ENCODE data around the gene GGTA1.
"Not testable (repeated sequence)": the region's sequence is repeated elsewhere in the genome, so short reads cannot be mapped to it uniquely, and the experiment has no call there.

The GGTA1 gene

DNA sequence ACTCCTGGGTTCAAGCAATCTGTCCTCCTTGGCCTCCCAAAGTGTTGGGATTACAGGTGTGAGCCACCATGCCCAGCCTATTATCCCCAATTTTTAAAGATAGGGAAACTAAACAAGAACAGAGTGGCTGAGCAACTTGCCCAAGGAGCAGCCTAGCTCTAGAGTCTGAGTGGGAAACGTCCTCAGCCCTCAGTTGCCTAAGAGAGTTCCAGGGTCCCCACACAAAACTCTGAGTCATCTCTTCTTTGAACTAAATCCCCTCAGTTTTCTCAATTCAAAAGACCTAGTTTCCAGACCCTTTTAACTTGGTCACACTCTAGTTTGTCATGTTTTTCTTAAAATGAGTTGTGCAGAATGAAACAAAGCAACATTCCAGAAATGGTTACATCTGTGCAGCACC, 33.5 kb downstream of the GGTA1 start:
- Histone ChIP-seq H3K9ac (ENCODE audit: low read depth in 1 of 2, low read length in 2 of 2) (no peak overlapping the region), H3K4me3 (ENCODE audit: low read depth in 1 of 2, low read length in 2 of 2) (no peak overlapping the region), H3K27me3 (ENCODE audit: control insufficient read depth in 1 of 2, insufficient read depth in 2 of 2, low read length in 2 of 2) (peaks cover 0 to 5% of the 10 kb centered on the region in 2 donors), H3K36me3 (ENCODE audit: control insufficient read depth in 1 of 2, insufficient read depth in 2 of 2, low read length in 2 of 2) (no peaks in the 10 kb centered on the region), H3K4me1 (ENCODE audit: control insufficient read depth in 1 of 2, insufficient read depth in 2 of 2, low read length in 2 of 2) (no peaks in the 10 kb centered on the region), H3K9me3 (ENCODE audit: control insufficient read depth in 1 of 2, low read length in 2 of 2) (no peaks in the 10 kb centered on the region), H3K27ac (ENCODE audit: low read depth, low read length) (no peak overlapping the region)

DNA sequence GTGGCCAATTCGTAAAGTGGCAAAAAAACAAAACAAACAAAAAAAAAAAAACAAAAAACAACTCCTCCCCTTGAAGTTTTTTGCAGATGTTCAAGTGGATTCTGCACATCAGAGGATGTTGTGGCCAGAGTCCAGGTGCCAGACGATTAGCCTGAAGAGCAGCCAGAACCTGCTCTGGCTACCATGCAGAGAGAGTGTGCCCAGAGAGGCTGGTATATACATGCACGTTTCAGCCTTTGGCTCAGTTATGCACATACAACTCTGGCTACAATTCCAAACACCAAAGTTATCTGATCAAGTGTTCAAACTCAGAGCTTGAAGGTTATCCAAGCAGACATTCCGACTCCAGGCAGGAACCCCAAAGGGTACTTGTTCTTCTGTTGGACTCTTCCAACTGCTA, 34.7 kb downstream of the GGTA1 start:
- no peak overlapping the region for H3K9ac ChIP-seq (ENCODE audit: low read depth in 1 of 2, low read length in 2 of 2)
- peaks cover 3 to 5% of the 10 kb centered on the region in 2 donors for H3K27me3 ChIP-seq (ENCODE audit: control insufficient read depth in 1 of 2, insufficient read depth in 2 of 2, low read length in 2 of 2)
- no peaks in the 10 kb centered on the region for H3K9me3 ChIP-seq (ENCODE audit: control insufficient read depth in 1 of 2, low read length in 2 of 2)
- H3K27ac ChIP-seq (ENCODE audit: low read depth, low read length) = no peak overlapping the region
- no peak overlapping the region for H3K4me3 ChIP-seq (ENCODE audit: low read depth in 1 of 2, low read length in 2 of 2)
- H3K4me1 ChIP-seq (ENCODE audit: control insufficient read depth in 1 of 2, insufficient read depth in 2 of 2, low read length in 2 of 2) = no peaks in the 10 kb centered on the region
- H3K36me3 ChIP-seq (ENCODE audit: control insufficient read depth in 1 of 2, insufficient read depth in 2 of 2, low read length in 2 of 2) = no peaks in the 10 kb centered on the region

DNA sequence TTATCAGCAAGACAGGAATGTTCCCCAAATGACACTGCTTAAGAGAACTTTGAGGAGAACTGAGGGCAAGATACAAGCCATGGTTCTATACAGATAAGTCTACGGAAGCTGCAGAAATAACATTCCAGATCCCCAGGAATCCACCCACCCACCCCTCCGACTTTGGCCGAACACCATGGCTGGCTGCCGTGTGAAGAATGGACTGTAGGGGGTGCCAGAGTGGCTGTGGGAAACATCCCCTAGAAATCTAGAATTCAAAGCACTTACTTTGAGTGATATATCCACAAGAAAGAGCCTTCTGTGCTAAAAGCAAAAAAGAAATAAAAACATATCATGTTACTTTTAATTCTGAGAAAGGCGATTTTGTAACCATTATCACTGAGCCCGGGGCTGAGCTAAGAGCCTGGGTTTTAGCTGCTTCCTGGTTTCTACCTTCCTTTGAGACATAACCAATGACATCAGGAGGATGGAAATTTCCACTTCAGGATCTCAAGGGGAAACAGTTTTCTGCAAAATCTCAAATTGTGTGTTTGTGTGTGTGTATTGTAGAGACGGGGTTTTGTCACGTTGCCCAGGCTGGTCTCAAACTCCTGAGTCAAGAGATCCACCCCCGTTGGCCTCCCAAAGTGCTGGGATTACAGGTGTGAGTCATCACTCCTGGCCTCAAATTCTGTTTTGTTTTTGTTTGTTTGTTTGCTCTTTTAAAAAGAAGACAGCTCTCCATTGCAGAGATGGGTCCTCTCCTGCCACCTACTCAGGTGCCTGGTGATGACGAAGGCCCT, 36.4 kb downstream of the GGTA1 start:
- Histone ChIP-seq H3K4me1 (ENCODE audit: control insufficient read depth in 1 of 2, insufficient read depth in 2 of 2, low read length in 2 of 2) (no peaks in the 10 kb centered on the region), H3K9ac (ENCODE audit: low read depth in 1 of 2, low read length in 2 of 2) (no peak overlapping the region), H3K27ac (ENCODE audit: low read depth, low read length) (no peak overlapping the region), H3K36me3 (ENCODE audit: control insufficient read depth in 1 of 2, insufficient read depth in 2 of 2, low read length in 2 of 2) (no peaks in the 10 kb centered on the region), H3K27me3 (ENCODE audit: control insufficient read depth in 1 of 2, insufficient read depth in 2 of 2, low read length in 2 of 2) (peaks cover 0 to 5% of the 10 kb centered on the region in 2 donors), H3K4me3 (ENCODE audit: low read depth in 1 of 2, low read length in 2 of 2) (no peak overlapping the region), H3K9me3 (ENCODE audit: control insufficient read depth in 1 of 2, low read length in 2 of 2) (no peaks in the 10 kb centered on the region)

DNA sequence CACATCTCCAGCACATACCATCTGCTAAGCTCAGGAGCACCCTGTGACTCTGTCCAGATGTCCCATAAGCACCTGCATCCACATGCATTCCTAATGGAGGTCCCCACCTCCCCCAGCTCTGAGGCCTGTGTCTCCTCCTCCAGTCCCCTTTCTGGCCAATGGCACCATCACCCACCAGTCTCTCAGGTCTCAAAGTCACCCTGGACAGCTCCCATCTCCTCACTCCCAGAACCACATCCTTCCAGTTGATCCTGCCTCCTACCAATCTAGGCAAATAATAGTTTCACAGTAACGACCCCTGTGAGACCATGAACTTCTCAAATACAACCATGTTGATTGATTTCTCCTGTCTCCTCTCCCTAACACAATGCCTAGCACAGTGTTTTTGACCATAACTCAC, 40.1 kb downstream of the GGTA1 start:
- Histone ChIP-seq H3K4me3 (ENCODE audit: low read depth in 1 of 2, low read length in 2 of 2) (no peak overlapping the region), H3K9ac (ENCODE audit: low read depth in 1 of 2, low read length in 2 of 2) (no peak overlapping the region), H3K36me3 (ENCODE audit: control insufficient read depth in 1 of 2, insufficient read depth in 2 of 2, low read length in 2 of 2) (no peaks in the 10 kb centered on the region), H3K27me3 (ENCODE audit: control insufficient read depth in 1 of 2, insufficient read depth in 2 of 2, low read length in 2 of 2) (peaks cover 0 to 8% of the 10 kb centered on the region in 2 donors), H3K9me3 (ENCODE audit: control insufficient read depth in 1 of 2, low read length in 2 of 2) (no peaks in the 10 kb centered on the region), H3K4me1 (ENCODE audit: control insufficient read depth in 1 of 2, insufficient read depth in 2 of 2, low read length in 2 of 2) (no peaks in the 10 kb centered on the region), H3K27ac (ENCODE audit: low read depth, low read length) (no peak overlapping the region)

DNA sequence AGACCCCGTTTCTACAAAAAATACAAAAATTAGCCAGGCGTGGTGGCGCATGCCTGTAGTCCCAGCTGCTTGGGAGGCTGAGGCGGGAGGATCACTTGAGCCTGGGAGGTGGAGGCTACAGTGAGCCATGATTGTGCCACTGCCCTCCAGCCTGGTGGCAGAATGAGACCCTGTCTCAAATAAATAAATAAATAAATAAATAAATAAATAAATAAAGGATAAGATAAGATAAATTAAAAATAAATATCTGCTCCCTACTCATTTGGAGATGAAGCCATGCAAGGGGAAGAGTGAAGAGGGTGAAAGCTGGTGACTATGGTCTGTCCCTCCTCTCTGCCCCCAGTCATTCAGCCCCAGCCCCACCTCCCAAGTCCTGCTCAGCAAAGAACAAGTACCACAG, 41.2 kb downstream of the GGTA1 start:
- not testable (repeated sequence) for H3K9ac ChIP-seq (ENCODE audit: low read depth in 1 of 2, low read length in 2 of 2); H3K27me3 ChIP-seq (ENCODE audit: control insufficient read depth in 1 of 2, insufficient read depth in 2 of 2, low read length in 2 of 2); H3K4me3 ChIP-seq (ENCODE audit: low read depth in 1 of 2, low read length in 2 of 2); H3K27ac ChIP-seq (ENCODE audit: low read depth, low read length); H3K4me1 ChIP-seq (ENCODE audit: control insufficient read depth in 1 of 2, insufficient read depth in 2 of 2, low read length in 2 of 2); H3K9me3 ChIP-seq (ENCODE audit: control insufficient read depth in 1 of 2, low read length in 2 of 2); H3K36me3 ChIP-seq (ENCODE audit: control insufficient read depth in 1 of 2, insufficient read depth in 2 of 2, low read length in 2 of 2)

DNA sequence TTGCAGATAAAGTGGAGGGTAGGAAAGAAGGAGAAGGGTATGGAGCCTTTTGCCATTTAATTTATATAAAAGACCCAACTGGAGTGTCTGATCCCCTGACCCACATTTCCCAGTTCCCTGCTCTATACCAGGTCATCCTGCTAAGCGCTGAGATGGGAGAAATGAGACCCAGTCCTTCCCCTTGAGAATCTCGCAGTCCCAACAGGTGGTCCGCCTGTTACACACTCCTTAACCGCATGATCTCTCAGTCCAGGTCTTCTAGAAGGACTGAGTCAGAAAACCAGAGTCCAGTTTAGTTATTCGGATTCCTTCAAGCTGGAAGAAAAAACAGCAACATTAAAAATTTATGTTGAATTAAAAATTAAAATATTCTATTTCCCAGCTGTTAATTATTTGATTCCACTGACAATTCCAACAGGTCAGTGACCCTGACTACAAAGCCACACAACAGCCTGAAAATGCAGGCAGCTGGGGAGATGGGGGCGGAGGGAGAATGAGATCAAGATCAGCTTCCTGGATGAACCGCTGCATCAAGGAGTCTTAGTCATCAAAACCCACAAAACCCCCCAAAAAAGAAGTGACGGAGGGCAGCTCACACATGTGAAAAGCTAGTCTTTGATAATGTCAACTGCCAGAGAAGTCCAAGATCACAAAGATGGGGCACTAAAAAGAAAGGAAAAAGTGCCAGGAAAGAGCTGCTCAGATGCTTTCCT, 44.0 kb downstream of the GGTA1 start:
- Histone ChIP-seq H3K4me1 (ENCODE audit: control insufficient read depth in 1 of 2, insufficient read depth in 2 of 2, low read length in 2 of 2) (no peaks in the 10 kb centered on the region), H3K4me3 (ENCODE audit: low read depth in 1 of 2, low read length in 2 of 2) (no peak overlapping the region), H3K27ac (ENCODE audit: low read depth, low read length) (no peak overlapping the region), H3K9ac (ENCODE audit: low read depth in 1 of 2, low read length in 2 of 2) (no peak overlapping the region), H3K27me3 (ENCODE audit: control insufficient read depth in 1 of 2, insufficient read depth in 2 of 2, low read length in 2 of 2) (peaks cover 0 to 8% of the 10 kb centered on the region in 2 donors), H3K9me3 (ENCODE audit: control insufficient read depth in 1 of 2, low read length in 2 of 2) (no peaks in the 10 kb centered on the region), H3K36me3 (ENCODE audit: control insufficient read depth in 1 of 2, insufficient read depth in 2 of 2, low read length in 2 of 2) (no peaks in the 10 kb centered on the region)

DNA sequence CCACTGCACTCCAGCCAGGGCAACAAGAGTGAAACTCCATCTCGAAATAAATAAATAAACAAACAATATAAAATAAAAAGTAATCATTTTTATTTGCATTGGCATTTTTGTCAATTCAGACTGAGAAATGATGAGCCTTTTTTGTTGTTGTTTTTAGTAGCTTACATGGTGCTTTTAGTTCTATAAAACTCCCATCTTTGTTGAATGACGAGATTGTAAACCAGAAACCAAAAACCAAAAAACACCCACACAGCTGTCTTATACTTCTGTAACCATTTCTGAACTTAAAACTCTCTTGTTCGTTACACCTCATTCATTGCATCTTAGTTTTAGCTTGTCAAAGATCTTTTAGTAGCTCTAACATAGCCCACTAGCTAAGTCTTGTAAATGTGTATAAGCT, 44.7 kb downstream of the GGTA1 start:
- Histone ChIP-seq H3K4me3 (ENCODE audit: low read depth in 1 of 2, low read length in 2 of 2) (no peak overlapping the region), H3K27me3 (ENCODE audit: control insufficient read depth in 1 of 2, insufficient read depth in 2 of 2, low read length in 2 of 2) (peaks cover 0 to 5% of the 10 kb centered on the region in 2 donors), H3K27ac (ENCODE audit: low read depth, low read length) (no peak overlapping the region), H3K9me3 (ENCODE audit: control insufficient read depth in 1 of 2, low read length in 2 of 2) (no peaks in the 10 kb centered on the region), H3K36me3 (ENCODE audit: control insufficient read depth in 1 of 2, insufficient read depth in 2 of 2, low read length in 2 of 2) (no peaks in the 10 kb centered on the region), H3K4me1 (ENCODE audit: control insufficient read depth in 1 of 2, insufficient read depth in 2 of 2, low read length in 2 of 2) (no peaks in the 10 kb centered on the region), H3K9ac (ENCODE audit: low read depth in 1 of 2, low read length in 2 of 2) (no peak overlapping the region)

DNA sequence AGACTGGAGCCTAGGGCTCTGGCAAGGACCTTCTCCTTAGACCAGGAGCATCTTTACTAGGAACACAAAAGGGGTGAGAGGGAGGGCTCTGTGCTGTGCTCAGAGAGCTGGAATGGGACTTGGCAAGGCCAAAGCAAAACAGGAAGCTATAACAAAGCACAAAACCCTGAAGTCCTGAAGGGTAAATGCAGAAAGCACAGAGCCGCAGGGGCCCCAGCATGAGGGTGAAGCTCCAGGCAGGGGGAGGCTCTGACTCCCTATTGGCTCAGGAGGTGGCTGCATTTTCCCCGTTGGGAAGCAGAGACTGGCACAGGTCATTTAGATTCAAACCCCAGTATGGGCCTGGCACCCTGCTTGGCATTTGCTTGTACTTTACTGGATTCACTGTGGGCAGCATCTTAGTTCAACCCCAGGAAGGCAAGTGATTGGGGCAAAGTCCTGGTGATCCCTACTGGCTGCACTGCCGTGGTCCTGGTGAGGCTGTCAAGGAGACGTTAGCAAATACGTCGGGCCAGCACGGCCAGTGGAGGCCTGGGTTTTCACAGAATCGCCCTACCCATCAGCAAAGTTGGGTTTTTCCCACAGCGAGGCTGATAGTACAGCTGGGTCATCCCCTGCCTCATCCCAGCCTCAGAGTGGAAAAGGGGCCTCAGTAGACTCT, 46.3 kb downstream of the GGTA1 start:
- Histone ChIP-seq H3K27me3 (ENCODE audit: control insufficient read depth in 1 of 2, insufficient read depth in 2 of 2, low read length in 2 of 2) (peaks cover 0 to 3% of the 10 kb centered on the region in 2 donors), H3K4me1 (ENCODE audit: control insufficient read depth in 1 of 2, insufficient read depth in 2 of 2, low read length in 2 of 2) (no peaks in the 10 kb centered on the region), H3K9ac (ENCODE audit: low read depth in 1 of 2, low read length in 2 of 2) (no peak overlapping the region), H3K36me3 (ENCODE audit: control insufficient read depth in 1 of 2, insufficient read depth in 2 of 2, low read length in 2 of 2) (no peaks in the 10 kb centered on the region), H3K4me3 (ENCODE audit: low read depth in 1 of 2, low read length in 2 of 2) (no peak overlapping the region), H3K27ac (ENCODE audit: low read depth, low read length) (no peak overlapping the region), H3K9me3 (ENCODE audit: control insufficient read depth in 1 of 2, low read length in 2 of 2) (no peaks in the 10 kb centered on the region)

DNA sequence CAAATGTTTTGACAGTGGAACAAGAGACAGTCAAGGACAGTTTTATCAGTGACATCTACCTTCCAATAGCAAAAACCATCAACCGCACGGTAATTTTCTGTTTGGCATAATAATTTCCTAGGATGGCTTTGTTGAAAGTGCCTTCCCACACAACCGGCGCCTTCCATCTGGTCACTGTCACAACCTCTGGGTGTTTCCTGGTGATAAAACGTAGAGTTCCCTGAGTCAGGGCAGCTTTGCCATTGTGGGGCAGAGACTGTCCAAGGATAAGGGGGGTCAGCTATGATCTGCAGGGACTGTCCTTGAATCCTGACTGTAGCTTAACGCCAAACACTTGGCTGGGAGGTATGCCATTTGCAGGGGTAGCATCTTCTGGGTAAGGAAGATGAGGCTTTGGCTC, 47.6 kb downstream of the GGTA1 start:
- H3K4me3 ChIP-seq (ENCODE audit: low read depth in 1 of 2, low read length in 2 of 2) = no peak overlapping the region
- no peaks in the 10 kb centered on the region for H3K36me3 ChIP-seq (ENCODE audit: control insufficient read depth in 1 of 2, insufficient read depth in 2 of 2, low read length in 2 of 2)
- no peak overlapping the region for H3K9ac ChIP-seq (ENCODE audit: low read depth in 1 of 2, low read length in 2 of 2)
- no peaks in the 10 kb centered on the region for H3K4me1 ChIP-seq (ENCODE audit: control insufficient read depth in 1 of 2, insufficient read depth in 2 of 2, low read length in 2 of 2)
- H3K9me3 ChIP-seq (ENCODE audit: control insufficient read depth in 1 of 2, low read length in 2 of 2) = no peaks in the 10 kb centered on the region
- H3K27ac ChIP-seq (ENCODE audit: low read depth, low read length) = no peak overlapping the region
- peaks cover 0 to 3% of the 10 kb centered on the region in 2 donors for H3K27me3 ChIP-seq (ENCODE audit: control insufficient read depth in 1 of 2, insufficient read depth in 2 of 2, low read length in 2 of 2)

DNA sequence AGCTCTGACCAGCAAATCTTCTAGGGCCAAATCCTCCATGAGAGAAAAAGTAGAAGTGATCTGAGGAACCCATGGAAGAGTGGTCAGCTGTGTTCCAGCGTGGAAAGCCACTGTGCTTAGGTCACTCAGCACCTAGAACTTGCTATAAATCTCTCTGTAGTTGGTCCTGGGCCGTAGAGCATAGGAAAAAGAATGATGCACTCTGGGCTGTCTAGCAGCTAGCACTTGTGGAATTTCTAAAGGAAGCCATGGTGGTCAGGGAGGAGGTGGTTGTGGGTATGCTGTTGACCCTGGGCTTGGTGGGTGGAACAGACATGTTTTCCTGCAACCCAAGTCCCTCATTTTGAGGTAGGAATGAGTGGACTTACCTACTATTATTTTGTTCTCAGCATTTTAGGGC, 48.1 kb downstream of the GGTA1 start:
- H3K4me1 ChIP-seq (ENCODE audit: control insufficient read depth in 1 of 2, insufficient read depth in 2 of 2, low read length in 2 of 2) = no peaks in the 10 kb centered on the region
- no peak overlapping the region for H3K4me3 ChIP-seq (ENCODE audit: low read depth in 1 of 2, low read length in 2 of 2)
- no peaks in the 10 kb centered on the region for H3K9me3 ChIP-seq (ENCODE audit: control insufficient read depth in 1 of 2, low read length in 2 of 2)
- H3K27ac ChIP-seq (ENCODE audit: low read depth, low read length) = no peak overlapping the region
- H3K36me3 ChIP-seq (ENCODE audit: control insufficient read depth in 1 of 2, insufficient read depth in 2 of 2, low read length in 2 of 2) = no peaks in the 10 kb centered on the region
- no peaks in the 10 kb centered on the region for H3K27me3 ChIP-seq (ENCODE audit: control insufficient read depth in 1 of 2, insufficient read depth in 2 of 2, low read length in 2 of 2)
- H3K9ac ChIP-seq (ENCODE audit: low read depth in 1 of 2, low read length in 2 of 2) = no peak overlapping the region
